Gastrocnemius medialis (tissue), 4 donors: ENCODE data around the gene IL1R1. TPM values are rescaled to one million over a fixed set of nuclear protein-coding genes. Genes with fewer than 3 reads are reported as not detected.
"Not testable (repeated sequence)": the region's sequence is repeated elsewhere in the genome, so short reads cannot be mapped to it uniquely, and the experiment has no call there.

Experiments used
- ATAC-seq, 2 donors: fragments of 150-250 bp; one replicate each; pipeline ENCODE4 v1.9.1; 2016
- DNase-seq, 2 donors: peaks; one replicate each; pipeline ENCODE4 v3.0.0-alpha.2; 2019
- H3K27ac ChIP-seq, 4 donors: fragments of 200-600 bp; sonication (generic); 1 replicate in 1 of 4; 2 replicates in 3 of 4; pipeline ENCODE4 v1.5.1; 2016 to 2018; ENCODE audit warnings: mild to moderate bottlenecking in 2 of 4, moderate library complexity in 1 of 4
- H3K27me3 ChIP-seq, 3 donors: fragments of 200-600 bp; sonication (generic) in 2 of 3; 1 replicate in 1 of 3; 2 replicates in 2 of 3; pipeline versions ENCODE4 v1.5.1 to v1.6.0; 2016 to 2019; ENCODE audit warnings: mild to moderate bottlenecking in 1 of 3, moderate library complexity in 1 of 3
- H3K36me3 ChIP-seq, 2 donors: fragments of 200-600 bp; sonication (generic) in 1 of 2; one replicate each; pipeline ENCODE4 v1.5.1; 2017 to 2018
- H3K4me1 ChIP-seq, 2 donors: fragments of 200-600 bp; sonication (generic) in 1 of 2; one replicate each; pipeline ENCODE4 v1.5.1; 2016 to 2017; ENCODE audit warnings: mild to moderate bottlenecking in 2 of 2
- H3K4me3 ChIP-seq, 4 donors: fragments of 200-600 bp; sonication (generic) in 3 of 4; 1 replicate in 1 of 4; 2 replicates in 3 of 4; pipeline ENCODE4 v1.5.1; 2016 to 2019; ENCODE audit warnings: mild to moderate bottlenecking in 2 of 4
- H3K9me3 ChIP-seq, 3 donors: fragments of 200-600 bp; sonication (generic) in 2 of 3; 1 replicate in 1 of 3; 2 replicates in 2 of 3; pipeline ENCODE4 v1.5.1; 2016 to 2019
- POLR2A ChIP-seq, 2 donors: fragments of 450-650 bp; IDR thresholded peaks; one replicate each; pipeline ENCODE4 v1.6.1; 2017; ENCODE audit warnings: antibody characterized with exemption in 2 of 2, mild to moderate bottlenecking in 2 of 2, moderate library complexity in 2 of 2
- in situ Hi-C, 4 donors: fragments of 200-750 bp; cut with MboI; loops; one replicate each; pipeline versions ENCODE4 v1.15.0 to v1.8.0; 2017; ENCODE audit warnings: low sequenced_read_pairs in 4 of 4
- intact Hi-C: fragments of 100-400 bp; cut with DNase I; formaldehyde crosslinking; loops from one replicate; pipeline ENCODE4 v1.15.1; 2023; ENCODE audit warnings: low total_unique reads
- total RNA-seq, 4 donors: library from RNA; depleted of rRNA; stranded (reverse); fragments of >200 nt; gene quantifications; one replicate each; pipeline versions ENCODE4 v1.1.0 to v1.2.3, GENCODE V29; 2016
- TF ChIP-seq, protein P1 (sequence below), 5 experiments: fragments of 450-650 bp in 3 of 5; fragments of 200-600 bp in 2 of 5; sonication (generic) in 2 of 5; IDR thresholded peaks in 4 of 5; conservative IDR thresholded peaks in 1 of 5; 1 replicate in 4 of 5; 2 replicates in 1 of 5; pipeline ENCODE4 v1.5.1; 2016 to 2019; ENCODE audit warnings: antibody characterized with exemption in 5 of 5, mild to moderate bottlenecking in 3 of 5, moderate library complexity in 3 of 5

IL1R1 gene
- total RNA-seq, 4 donors from 2014 or later, result 17.6 to 23.3 (median 19.3) TPM

DNA sequence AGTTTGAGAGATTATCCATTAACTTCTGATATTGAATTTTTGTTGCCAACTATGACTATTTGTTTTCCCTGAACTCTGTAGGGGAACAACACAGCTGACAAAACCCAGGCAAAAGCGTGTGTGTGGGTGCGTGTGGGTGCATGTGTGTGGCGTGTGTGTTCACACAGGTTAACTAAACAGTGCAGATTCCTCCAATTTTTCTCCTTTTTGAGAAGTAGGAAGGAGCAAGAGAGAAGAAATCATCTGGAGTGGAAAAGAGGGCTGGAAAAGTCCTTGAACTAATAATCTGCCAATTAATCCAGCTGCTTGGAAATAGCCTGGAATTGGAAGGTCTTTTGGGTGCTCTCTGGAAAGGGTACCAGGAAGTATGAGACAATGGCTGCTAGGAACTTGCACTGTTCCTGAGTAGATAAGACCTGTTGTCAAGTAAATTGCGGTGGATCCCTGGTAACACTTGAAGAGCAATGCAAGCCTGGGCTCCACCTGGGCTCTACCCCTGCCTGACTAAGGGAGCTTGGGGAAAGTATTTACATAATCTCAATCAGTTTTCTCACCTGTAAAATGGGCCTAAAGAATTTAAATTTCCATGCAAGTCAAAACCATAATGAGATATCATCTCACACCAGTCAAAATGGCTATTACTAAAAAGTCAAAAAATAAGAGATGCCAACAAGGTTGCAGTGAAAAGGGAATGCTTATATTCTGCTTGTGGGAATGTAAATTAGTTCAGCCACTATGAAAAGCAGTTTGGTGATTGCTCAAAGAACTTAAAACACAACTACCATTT, 40.5 kb upstream of the IL1R1 start:
- Histone ChIP-seq H3K9me3 (no peaks in the 10 kb centered on the region), H3K4me3 (no peak overlapping the region), H3K4me1 (peaks cover 23 to 41% of the 10 kb centered on the region in 2 donors), H3K36me3 (no peaks in the 10 kb centered on the region), H3K27me3 (no peaks in the 10 kb centered on the region), H3K27ac (no peak overlapping the region)
- in situ Hi-C loops, result no loop called here
- ATAC-seq, result no peak
- no peak for DNase-seq
- intact Hi-C loops, result no loop called here
- TF ChIP-seq, protein P1, sequence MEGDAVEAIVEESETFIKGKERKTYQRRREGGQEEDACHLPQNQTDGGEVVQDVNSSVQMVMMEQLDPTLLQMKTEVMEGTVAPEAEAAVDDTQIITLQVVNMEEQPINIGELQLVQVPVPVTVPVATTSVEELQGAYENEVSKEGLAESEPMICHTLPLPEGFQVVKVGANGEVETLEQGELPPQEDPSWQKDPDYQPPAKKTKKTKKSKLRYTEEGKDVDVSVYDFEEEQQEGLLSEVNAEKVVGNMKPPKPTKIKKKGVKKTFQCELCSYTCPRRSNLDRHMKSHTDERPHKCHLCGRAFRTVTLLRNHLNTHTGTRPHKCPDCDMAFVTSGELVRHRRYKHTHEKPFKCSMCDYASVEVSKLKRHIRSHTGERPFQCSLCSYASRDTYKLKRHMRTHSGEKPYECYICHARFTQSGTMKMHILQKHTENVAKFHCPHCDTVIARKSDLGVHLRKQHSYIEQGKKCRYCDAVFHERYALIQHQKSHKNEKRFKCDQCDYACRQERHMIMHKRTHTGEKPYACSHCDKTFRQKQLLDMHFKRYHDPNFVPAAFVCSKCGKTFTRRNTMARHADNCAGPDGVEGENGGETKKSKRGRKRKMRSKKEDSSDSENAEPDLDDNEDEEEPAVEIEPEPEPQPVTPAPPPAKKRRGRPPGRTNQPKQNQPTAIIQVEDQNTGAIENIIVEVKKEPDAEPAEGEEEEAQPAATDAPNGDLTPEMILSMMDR (IDR thresholded peaks at IDR 0.05 in 4 of 5, conservative IDR thresholded peaks at IDR 0.05 in 1 of 5), result no peak
- no peak for TF ChIP-seq POLR2A (IDR thresholded peaks at IDR 0.05)

DNA sequence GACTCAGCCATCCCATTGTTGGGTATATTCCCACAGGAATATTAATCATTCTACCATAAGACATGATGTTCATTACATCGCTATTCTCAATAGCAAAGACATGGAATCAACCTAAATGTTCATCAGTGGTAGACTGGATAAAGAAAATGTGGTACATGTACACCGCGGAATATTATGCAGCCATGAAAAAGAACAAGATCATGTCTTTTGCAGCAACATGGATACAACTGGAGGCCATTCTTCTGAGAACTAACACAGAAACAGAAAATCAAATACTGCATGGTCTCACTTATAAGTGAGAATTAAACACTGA, 40.0 kb upstream of the IL1R1 start:
- H3K27ac ChIP-seq, ATAC-seq, intact Hi-C loops, H3K4me3 ChIP-seq, H3K27me3 ChIP-seq, H3K9me3 ChIP-seq, DNase-seq, H3K36me3 ChIP-seq, in situ Hi-C loops: not testable (repeated sequence)
- H3K4me1 ChIP-seq, result peaks cover 23 to 41% of the 10 kb centered on the region in 2 donors

DNA sequence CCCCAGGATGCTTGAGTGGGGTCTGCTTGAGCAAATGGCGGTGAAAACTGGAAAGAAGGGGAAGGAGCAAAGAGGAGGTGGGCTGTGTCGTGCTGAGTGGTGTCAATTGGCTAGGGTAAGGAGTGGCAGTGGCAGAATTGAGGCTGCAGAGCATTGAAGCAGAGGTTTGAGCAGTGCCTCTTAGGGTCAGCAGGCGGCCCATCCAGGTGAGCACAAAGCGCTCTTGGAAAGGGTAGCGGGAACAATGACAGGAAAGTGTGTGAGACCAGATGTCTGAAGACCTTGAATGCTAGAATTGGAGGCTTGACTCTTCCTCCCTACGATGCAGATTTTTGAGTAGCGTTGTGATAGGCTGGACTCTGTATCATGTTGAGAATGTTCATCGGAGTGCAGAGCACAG, 39.3 kb upstream of the IL1R1 start:
- Histone ChIP-seq H3K4me3 (no peak overlapping the region), H3K4me1 (peaks cover 23 to 41% of the 10 kb centered on the region in 2 donors), H3K36me3 (no peaks in the 10 kb centered on the region), H3K27ac (peak overlapping the region; percentile 78 to 82 (median 80)), H3K9me3 (no peaks in the 10 kb centered on the region), H3K27me3 (no peaks in the 10 kb centered on the region)
- intact Hi-C loops (no loop called here), in situ Hi-C loops (no loop called here)
- DNase-seq (no peak), ATAC-seq (no peak)
- no peak for TF ChIP-seq POLR2A (IDR thresholded peaks at IDR 0.05)
- TF ChIP-seq, protein P1 (IDR thresholded peaks at IDR 0.05 in 4 of 5, conservative IDR thresholded peaks at IDR 0.05 in 1 of 5), result no peak

DNA sequence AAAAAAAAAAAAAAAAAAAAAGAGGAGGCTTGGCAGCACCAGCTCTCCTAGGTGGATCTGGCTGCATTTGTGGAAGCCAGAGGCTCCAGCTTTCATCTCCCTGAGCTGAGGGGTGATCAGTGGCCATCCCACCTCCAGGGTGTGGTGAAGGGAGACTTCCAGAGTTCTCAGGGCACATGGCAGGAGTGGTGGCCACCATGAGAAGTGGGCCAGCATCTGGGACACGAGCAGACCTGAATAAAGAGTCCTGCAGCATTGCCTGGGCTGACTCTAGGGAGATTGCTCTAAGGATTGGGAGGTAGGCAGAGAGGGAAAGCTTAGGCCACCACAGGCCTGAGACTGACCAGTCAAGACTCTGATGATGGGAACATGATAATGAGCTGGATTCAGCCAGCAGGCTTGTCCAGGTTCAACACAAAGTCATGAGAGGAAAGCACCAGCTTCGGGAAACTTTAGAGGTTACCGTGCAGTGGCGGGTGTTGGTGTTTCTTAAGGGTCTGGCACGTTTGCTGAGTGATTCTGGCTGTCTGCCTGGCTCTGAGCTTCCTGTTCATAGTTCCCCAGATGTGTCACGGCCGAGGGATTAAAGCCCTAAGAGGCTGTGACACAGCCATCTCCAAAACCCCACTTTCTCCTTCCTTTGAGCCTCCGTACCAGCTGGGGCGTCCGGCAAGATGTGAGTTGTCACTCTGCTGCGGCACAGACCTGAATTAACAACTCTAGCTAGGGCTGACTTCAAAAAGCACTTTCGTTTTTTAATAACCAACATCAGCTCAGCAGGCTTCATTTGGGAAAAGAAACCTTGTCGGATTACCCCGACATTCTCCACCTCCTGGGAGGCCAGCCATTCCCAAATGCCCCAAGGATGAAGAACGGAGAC, 38.3 kb upstream of the IL1R1 start:
- DNase-seq (peak; percentile 68 to 84), ATAC-seq (peak; percentile 88 to 90)
- Histone ChIP-seq H3K27me3 (no peaks in the 10 kb centered on the region), H3K27ac (peak overlapping the region; percentile 78 to 82 (median 80)), H3K36me3 (no peaks in the 10 kb centered on the region), H3K4me1 (peaks cover 23 to 40% of the 10 kb centered on the region in 2 donors), H3K9me3 (no peaks in the 10 kb centered on the region), H3K4me3 (peak overlapping the region; percentile 40 to 52 (median 48))
- intact Hi-C loops (no loop called here), in situ Hi-C loops (no loop called here)
- TF ChIP-seq POLR2A (IDR thresholded peaks at IDR 0.05), result peak in 1 of 2 donors; percentile 17
- TF ChIP-seq, protein P1 (IDR thresholded peaks at IDR 0.05 in 4 of 5, conservative IDR thresholded peaks at IDR 0.05 in 1 of 5), result no peak

DNA sequence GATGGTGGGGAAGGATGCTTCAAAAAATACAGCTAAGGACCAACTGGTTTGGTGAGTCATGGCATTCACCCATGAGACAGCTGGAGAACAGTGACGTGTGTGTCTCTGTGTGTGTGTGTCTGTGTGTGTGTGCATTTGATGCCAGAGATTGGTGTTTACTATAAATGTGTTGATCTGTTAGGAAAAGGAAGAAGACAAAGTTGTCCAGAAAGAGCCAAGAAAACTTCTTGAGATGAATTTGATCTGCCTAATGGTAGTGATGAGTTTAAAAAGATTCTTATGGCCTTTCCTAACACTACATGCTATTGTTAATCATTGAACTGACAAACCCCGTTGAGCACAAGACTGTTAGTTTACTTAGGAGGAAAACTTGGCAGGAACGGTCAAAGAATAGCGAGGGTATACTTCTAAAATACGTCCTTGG, 36.4 kb upstream of the IL1R1 start:
- Histone ChIP-seq H3K27me3 (no peaks in the 10 kb centered on the region), H3K36me3 (no peaks in the 10 kb centered on the region), H3K4me3 (no peak overlapping the region), H3K27ac (no peak overlapping the region), H3K4me1 (peaks cover 27 to 29% of the 10 kb centered on the region in 2 donors), H3K9me3 (no peaks in the 10 kb centered on the region)
- no peak for DNase-seq
- intact Hi-C loops, result no loop called here
- TF ChIP-seq, protein P1 (IDR thresholded peaks at IDR 0.05 in 4 of 5, conservative IDR thresholded peaks at IDR 0.05 in 1 of 5), result no peak
- no peak for TF ChIP-seq POLR2A (IDR thresholded peaks at IDR 0.05)
- ATAC-seq, result no peak
- in situ Hi-C loops, result no loop called here

DNA sequence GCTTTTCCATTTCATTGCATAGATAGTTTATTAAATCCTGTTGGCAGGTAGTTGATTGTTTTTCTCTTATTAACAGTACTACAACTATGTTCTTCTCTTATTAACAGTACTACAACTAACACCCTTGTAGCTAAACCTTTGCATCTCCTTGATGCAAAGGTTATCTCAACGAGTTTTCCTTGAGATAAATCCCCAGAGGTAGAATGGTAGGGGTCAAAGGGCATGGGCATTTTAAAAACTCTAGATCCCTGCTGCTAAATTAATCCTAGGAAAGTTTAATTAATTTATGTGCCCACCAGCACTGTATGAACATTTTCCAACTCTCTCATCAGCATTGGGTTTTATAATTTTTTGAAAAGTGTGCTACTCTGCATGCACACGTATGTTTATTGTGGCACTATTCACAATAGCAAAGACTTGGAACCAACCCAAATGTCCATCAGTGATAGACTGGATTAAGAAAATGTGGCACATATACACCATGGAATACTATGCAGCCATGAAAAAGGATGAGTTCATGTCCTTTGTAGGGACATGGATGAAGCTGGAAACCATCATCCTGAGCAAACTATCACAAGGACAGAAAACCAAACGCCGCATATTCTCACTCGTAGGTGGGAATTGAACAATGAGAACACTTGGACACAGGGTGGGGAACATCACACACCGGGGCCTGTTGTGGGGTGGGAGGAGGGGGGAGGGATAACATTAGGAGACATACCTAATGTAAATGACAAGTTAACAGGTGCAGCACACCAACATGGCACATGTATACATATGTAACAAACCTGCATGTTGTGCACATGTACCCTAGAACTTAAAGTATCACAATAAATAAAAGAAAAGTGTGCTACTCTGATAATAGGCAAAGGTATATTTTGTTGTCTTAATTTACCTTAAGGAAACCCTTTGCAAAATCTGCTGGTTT, 35.5 kb upstream of the IL1R1 start:
- ATAC-seq, DNase-seq, intact Hi-C loops, H3K36me3 ChIP-seq, H3K4me3 ChIP-seq, in situ Hi-C loops, H3K27me3 ChIP-seq, H3K9me3 ChIP-seq, H3K27ac ChIP-seq: not testable (repeated sequence)
- H3K4me1 ChIP-seq, result peaks cover 31 to 35% of the 10 kb centered on the region in 2 donors
